HL-60 (cell line): Measurements from ENCODE around the gene ARHGEF1.

Source experiments
- DNase-seq, 2 experiments: peaks; one replicate each; pipeline ENCODE4 v3.0.0-alpha.2; 2010 to 2020; ENCODE audit warnings: low read depth in 1 of 2, low spot score in 1 of 2
- H3K27ac ChIP-seq: fragments of 250-450 bp; sonication (Bioruptor Pico); replicated peaks from 2 replicates; pipeline ENCODE4 v1.5.1; 2020; ENCODE audit warnings: mild to moderate bottlenecking, moderate library complexity
- H3K27me3 ChIP-seq: fragments of 250-450 bp; sonication (Bioruptor Pico); 2 replicates; pipeline ENCODE4 v1.5.1; 2021; ENCODE audit warnings: mild to moderate bottlenecking, moderate library complexity; ENCODE audit not compliant: insufficient read depth, poor library complexity, severe bottlenecking
- H3K4me3 ChIP-seq: replicated peaks from 2 replicates; pipeline ENCODE4 v1.5.1; 2011; ENCODE audit warnings: mild to moderate bottlenecking, control low read depth, low read length; ENCODE audit not compliant: insufficient read depth
- CTCF ChIP-seq: IDR thresholded peaks from one replicate; pipeline ENCODE4 v1.5.1; 2011; ENCODE audit warnings: low read length, control low read depth, inconsistent platforms; ENCODE audit not compliant: insufficient read depth
- GABPA ChIP-seq: IDR thresholded peaks from 2 replicates; pipeline ENCODE4 v1.6.1; 2012; ENCODE audit warnings: low read depth
- POLR2AphosphoS5 ChIP-seq: IDR thresholded peaks from 2 replicates; pipeline ENCODE4 v1.6.1; 2012; ENCODE audit warnings: low read depth
- REST ChIP-seq: IDR thresholded peaks from 2 replicates; pipeline ENCODE4 v1.6.1; 2012; ENCODE audit warnings: low read depth; ENCODE audit not compliant: insufficient replicate concordance
- SPI1 ChIP-seq: IDR thresholded peaks from 2 replicates; pipeline ENCODE4 v1.6.1; 2012; ENCODE audit warnings: low read depth, mild to moderate bottlenecking, borderline replicate concordance

ARHGEF1 gene

GRCh38 chr19:41886761-41887710 lies 4.1 kb downstream of the ARHGEF1 start:
- TF ChIP-seq SPI1 = no peak
- TF ChIP-seq CTCF = no peak
- no peak for TF ChIP-seq POLR2AphosphoS5
- TF ChIP-seq GABPA = no peak
- no peak for TF ChIP-seq REST
- DNase-seq = no peak
- Histone ChIP-seq H3K27ac (no peak overlapping the region), H3K27me3 (no peaks in the 10 kb centered on the region), H3K4me3 (no peak overlapping the region)

GRCh38 chr19:41887711-41888382 lies 4.9 kb downstream of the ARHGEF1 start:
- Histone ChIP-seq H3K4me3 (no peak overlapping the region), H3K27me3 (no peaks in the 10 kb centered on the region), H3K27ac (no peak overlapping the region)
- no peak for DNase-seq
- no peak for TF ChIP-seq SPI1
- TF ChIP-seq REST = no peak
- no peak for TF ChIP-seq GABPA
- TF ChIP-seq POLR2AphosphoS5 = no peak
- TF ChIP-seq CTCF = no peak

- no peak for DNase-seq
- Histone ChIP-seq H3K27me3 (no peaks in the 10 kb centered on the region), H3K4me3 (no peak overlapping the region), H3K27ac (no peak overlapping the region)
- no peak for TF ChIP-seq REST
- no peak for TF ChIP-seq POLR2AphosphoS5
- no peak for TF ChIP-seq SPI1
- no peak for TF ChIP-seq GABPA
- no peak for TF ChIP-seq CTCF
Measured at GRCh38 chr19:41888926-41889325, 5.9 kb downstream of the ARHGEF1 start.
